GM23248 (cell line): ENCODE results near the gene CDKAL1.

Source experiments
- EZH2 ChIP-seq: fragments of 200-600 bp; sonication (generic); IDR thresholded peaks from 2 replicates; pipeline ENCODE4 v1.6.1; 2018; ENCODE audit warnings: antibody characterized with exemption, mild to moderate bottlenecking; ENCODE audit not compliant: insufficient read depth, poor library complexity, severe bottlenecking
- EZH2phosphoT487 ChIP-seq: fragments of 200-600 bp; sonication (generic); IDR thresholded peaks from 2 replicates; pipeline ENCODE4 v1.6.1; 2018; ENCODE audit warnings: antibody characterized with exemption, moderate library complexity, mild to moderate bottlenecking, low read depth; ENCODE audit not compliant: insufficient read depth

GRCh38 chr6:21001736-21002135 is 467.5 kb downstream of the CDKAL1 start:
- TF ChIP-seq EZH2 (no peak), EZH2phosphoT487 (no peak)
